Karpas-422 (cell line): Measurements from ENCODE around the gene ATF2. TPM values are rescaled to one million over a fixed set of nuclear protein-coding genes. Genes with fewer than 3 reads are reported as not detected.

Experiments
- DNase-seq: peaks from one replicate; pipeline ENCODE4 v3.0.0-alpha.2; 2015
- H2AFZ ChIP-seq: fragments of 200-600 bp; sonication (generic); 2 replicates; pipeline ENCODE4 v1.6.1; 2014; ENCODE audit warnings: antibody characterized with exemption, low read length, mixed read lengths
- H3K27ac ChIP-seq: fragments of 200-600 bp; sonication (generic); 2 replicates; pipeline ENCODE4 v1.5.1; 2014; ENCODE audit warnings: mild to moderate bottlenecking, low read length, moderate library complexity
- H3K27me3 ChIP-seq: fragments of 200-600 bp; sonication (generic); 2 replicates; pipeline ENCODE4 v1.6.1; 2014; ENCODE audit warnings: low read length, mixed read lengths
- H3K36me3 ChIP-seq: fragments of 200-600 bp; sonication (generic); 2 replicates; pipeline ENCODE4 v1.6.1; 2014; ENCODE audit warnings: low read length, mixed read lengths; ENCODE audit not compliant: insufficient read depth
- H3K4me1 ChIP-seq: fragments of 200-600 bp; sonication (generic); 2 replicates; pipeline ENCODE4 v1.6.1; 2014; ENCODE audit warnings: mild to moderate bottlenecking, low read length, mixed read lengths
- H3K4me2 ChIP-seq: fragments of 200-600 bp; sonication (generic); 2 replicates; pipeline ENCODE4 v1.6.1; 2014; ENCODE audit warnings: low read length, low read depth, mild to moderate bottlenecking; ENCODE audit not compliant: poor library complexity, severe bottlenecking
- H3K4me3 ChIP-seq: fragments of 200-600 bp; sonication (generic); 2 replicates; pipeline ENCODE4 v1.5.1; 2014; ENCODE audit warnings: mild to moderate bottlenecking, antibody characterized with exemption, low read length, mixed read lengths
- H3K79me2 ChIP-seq: fragments of 200-600 bp; sonication (generic); 2 replicates; pipeline ENCODE4 v1.6.1; 2014; ENCODE audit warnings: mild to moderate bottlenecking, low read length, mixed read lengths
- H3K9ac ChIP-seq: fragments of 200-600 bp; sonication (generic); 2 replicates; pipeline ENCODE4 v1.6.0; 2014; ENCODE audit warnings: low read length
- H3K9me2 ChIP-seq: fragments of 200-600 bp; sonication (generic), shearing (Covaris generic); replicated peaks from 2 replicates; pipeline ENCODE4 v1.6.0; 2014; ENCODE audit warnings: mild to moderate bottlenecking, low read length, moderate library complexity; ENCODE audit not compliant: insufficient read depth
- H3K9me3 ChIP-seq: fragments of 300-700, 200-600 bp; sonication (generic); 2 replicates; pipeline ENCODE4 v1.6.1; 2014; ENCODE audit warnings: low read length, mixed read lengths
- H4K20me1 ChIP-seq: fragments of 200-600 bp; sonication (generic); 2 replicates; pipeline ENCODE4 v1.6.1; 2014; ENCODE audit warnings: mild to moderate bottlenecking, antibody characterized with exemption, low read length, low read depth; ENCODE audit not compliant: insufficient read depth
- total RNA-seq: library from RNA; depleted of rRNA; stranded (reverse); fragments of >200 nt; shearing (Covaris generic); gene quantifications from 2 replicates; pipeline ENCODE4 v1.2.3, GENCODE V29; 2014; ENCODE audit warnings: low replicate concordance

Gene ATF2
- total RNA-seq, 1 experiment from 2014 or later, result 83.4 TPM

DNA sequence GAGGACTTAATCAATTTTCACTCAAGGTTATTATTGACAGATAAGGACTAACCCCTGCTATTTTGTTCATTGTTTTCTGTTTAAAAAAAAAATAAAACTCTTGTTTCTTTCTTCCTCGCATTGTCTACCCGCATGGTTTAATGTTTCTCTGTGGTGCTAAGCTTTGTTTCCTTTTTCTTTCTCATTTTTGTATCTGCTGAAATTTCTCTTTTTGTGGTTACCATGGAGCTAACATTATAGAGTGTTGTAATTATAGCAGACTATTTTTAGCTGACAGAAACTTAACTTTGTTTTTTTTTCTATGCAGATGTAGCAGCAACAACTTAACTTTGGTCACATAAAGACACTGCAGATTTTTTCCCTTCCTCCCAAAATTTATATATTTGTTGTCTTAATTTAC lies 119.7 kb downstream of the ATF2 start:
- Histone ChIP-seq H3K9me2 (no peaks in the 10 kb centered on the region), H3K4me3 (no peak overlapping the region), H3K27ac (no peak overlapping the region), H3K9ac (no peak overlapping the region), H3K36me3 (no peaks in the 10 kb centered on the region), H3K4me2 (no peak overlapping the region), H3K4me1 (no peaks in the 10 kb centered on the region), H2AFZ (no peak overlapping the region), H3K79me2 (no peaks in the 10 kb centered on the region), H3K27me3 (no peaks in the 10 kb centered on the region), H3K9me3 (no peaks in the 10 kb centered on the region), H4K20me1 (no peaks in the 10 kb centered on the region)
- no peak for DNase-seq

DNA sequence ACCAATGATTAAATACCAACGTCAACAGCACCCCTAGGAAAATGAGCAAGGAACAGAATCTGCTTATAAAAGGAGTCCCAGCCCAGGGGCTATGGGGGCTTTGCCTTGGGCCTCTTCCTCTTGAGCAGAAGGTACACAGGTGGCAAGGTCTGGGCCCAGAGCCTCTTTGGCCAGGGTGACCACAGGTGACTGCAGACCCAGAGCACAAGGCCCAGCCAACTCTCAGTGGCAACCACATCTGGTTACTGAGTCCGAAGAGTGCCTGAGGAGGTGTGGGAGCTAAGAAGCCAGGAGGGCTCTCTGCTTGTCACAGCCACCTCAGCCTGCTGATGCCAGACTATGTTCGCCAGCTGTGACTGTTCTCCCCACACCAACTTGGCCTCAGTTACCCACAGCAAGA lies 128.5 kb downstream of the ATF2 start:
- no peaks in the 10 kb centered on the region for H3K9me3 ChIP-seq
- H4K20me1 ChIP-seq, result no peaks in the 10 kb centered on the region
- H2AFZ ChIP-seq, result no peak overlapping the region
- no peak overlapping the region for H3K4me2 ChIP-seq
- no peaks in the 10 kb centered on the region for H3K79me2 ChIP-seq
- no peaks in the 10 kb centered on the region for H3K9me2 ChIP-seq
- no peak overlapping the region for H3K9ac ChIP-seq
- H3K4me1 ChIP-seq, result peaks cover 3% of the 10 kb centered on the region; the same call in 1 of the 2 replicates
- no peaks in the 10 kb centered on the region for H3K36me3 ChIP-seq
- DNase-seq, result no peak
- no peak overlapping the region for H3K27ac ChIP-seq
- H3K27me3 ChIP-seq, result no peaks in the 10 kb centered on the region
- H3K4me3 ChIP-seq, result no peak overlapping the region

DNA sequence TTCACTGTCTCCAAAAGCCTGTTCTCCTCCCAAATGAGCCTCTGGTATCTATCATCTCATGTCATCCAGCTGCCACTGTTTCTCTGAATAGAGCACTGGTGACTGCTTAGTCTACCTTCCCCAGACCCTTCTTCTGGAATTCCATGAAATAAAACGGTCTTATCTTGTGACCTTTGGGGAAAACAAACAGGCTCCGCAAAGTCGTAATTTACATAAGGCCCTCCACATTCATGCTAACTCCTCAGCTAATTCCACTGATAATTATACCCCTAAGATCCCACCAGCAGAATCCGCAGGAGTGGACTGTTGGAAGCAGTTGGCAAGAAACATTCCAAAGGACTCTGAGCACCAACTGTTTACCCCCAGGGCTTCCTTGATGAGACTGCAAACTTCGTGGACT lies 129.0 kb downstream of the ATF2 start:
- Histone ChIP-seq H3K4me3 (no peak overlapping the region), H3K4me1 (peaks cover 3% of the 10 kb centered on the region; the same call in 1 of the 2 replicates), H3K4me2 (no peak overlapping the region), H3K27me3 (no peaks in the 10 kb centered on the region), H3K9ac (no peak overlapping the region), H3K9me2 (no peaks in the 10 kb centered on the region), H3K9me3 (no peaks in the 10 kb centered on the region), H3K79me2 (no peaks in the 10 kb centered on the region), H4K20me1 (no peaks in the 10 kb centered on the region), H2AFZ (no peak overlapping the region), H3K36me3 (no peaks in the 10 kb centered on the region), H3K27ac (no peak overlapping the region)
- DNase-seq, result no peak

DNA sequence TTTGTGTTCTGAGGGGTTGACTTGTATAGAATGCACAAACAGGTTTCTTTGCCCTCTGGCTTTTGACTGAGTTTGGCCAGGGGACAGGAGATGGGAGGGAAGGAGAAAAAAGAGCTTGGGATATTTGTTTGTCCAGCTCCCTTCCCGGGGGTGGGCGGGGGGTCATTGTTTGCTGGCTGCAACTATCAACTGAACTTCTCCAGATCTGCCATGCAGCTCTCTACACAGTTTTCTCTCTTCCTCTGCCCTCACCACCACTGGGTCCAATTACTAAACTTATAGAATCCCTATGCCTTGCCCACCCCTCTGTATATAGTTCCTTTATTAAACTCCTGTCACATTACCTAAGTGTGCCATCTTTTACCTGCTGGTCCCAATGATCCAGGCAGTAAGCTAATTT lies 130.1 kb downstream of the ATF2 start:
- Histone ChIP-seq H3K27me3 (no peaks in the 10 kb centered on the region), H3K36me3 (no peaks in the 10 kb centered on the region), H3K4me3 (no peak overlapping the region), H3K9me3 (no peaks in the 10 kb centered on the region), H3K4me1 (peaks cover 3% of the 10 kb centered on the region; the same call in 1 of the 2 replicates), H2AFZ (no peak overlapping the region), H3K79me2 (no peaks in the 10 kb centered on the region), H3K9me2 (no peaks in the 10 kb centered on the region), H3K9ac (no peak overlapping the region), H4K20me1 (no peaks in the 10 kb centered on the region), H3K4me2 (no peak overlapping the region), H3K27ac (no peak overlapping the region)
- DNase-seq, result no peak

DNA sequence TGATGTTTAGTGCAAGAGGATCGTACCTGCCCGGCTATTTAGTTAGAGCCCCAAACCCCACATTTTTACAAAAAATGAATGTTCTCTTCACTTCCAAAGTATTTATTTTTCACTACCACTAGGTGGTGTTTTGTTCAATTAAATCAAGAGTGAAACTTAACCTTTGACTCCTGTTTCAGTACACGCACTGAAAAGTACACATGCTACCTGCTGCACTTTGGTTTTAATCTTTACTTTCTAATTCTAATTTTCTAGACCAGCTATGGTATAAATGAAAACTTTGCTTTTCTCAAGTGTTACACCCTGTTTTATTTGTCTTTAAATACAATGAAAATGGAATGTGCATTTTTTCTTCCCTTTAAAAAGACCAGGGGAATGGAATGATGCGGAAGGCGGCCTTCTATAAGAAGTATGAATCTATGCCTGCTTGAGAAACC lies 131.4 kb downstream of the ATF2 start:
- DNase-seq, result peak; percentile 78
- peak overlapping the region; percentile 27 for H3K4me2 ChIP-seq

DNA sequence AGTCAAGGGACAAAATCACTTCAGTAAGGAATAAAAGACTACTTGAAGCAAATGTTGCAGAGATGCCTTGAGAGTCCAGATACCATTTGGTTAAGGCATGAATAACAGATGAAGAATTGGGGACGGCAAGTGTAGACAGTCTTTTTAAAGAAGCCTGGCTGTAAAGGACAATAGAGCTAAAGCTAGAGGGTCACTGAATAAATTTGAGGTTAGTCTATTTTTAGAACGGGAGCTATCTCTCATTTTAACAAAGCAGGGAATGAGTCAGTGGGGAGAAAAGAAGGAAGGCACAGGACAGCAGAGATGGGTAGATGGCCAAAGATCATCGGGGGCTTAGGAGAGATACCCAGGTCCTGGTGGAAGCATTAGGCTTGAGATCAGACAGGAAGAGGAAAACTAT lies 132.2 kb downstream of the ATF2 start:
- no peaks in the 10 kb centered on the region for H3K79me2 ChIP-seq
- H3K9ac ChIP-seq, result no peak overlapping the region
- H3K27me3 ChIP-seq, result no peaks in the 10 kb centered on the region
- H3K4me2 ChIP-seq, result no peak overlapping the region
- H3K4me3 ChIP-seq, result no peak overlapping the region
- H3K4me1 ChIP-seq, result peaks cover 3% of the 10 kb centered on the region; the same call in 1 of the 2 replicates
- no peak overlapping the region for H2AFZ ChIP-seq
- no peaks in the 10 kb centered on the region for H3K9me2 ChIP-seq
- no peak for DNase-seq
- H4K20me1 ChIP-seq, result no peaks in the 10 kb centered on the region
- H3K27ac ChIP-seq, result no peak overlapping the region
- H3K36me3 ChIP-seq, result no peaks in the 10 kb centered on the region
- no peaks in the 10 kb centered on the region for H3K9me3 ChIP-seq

More for the DNA sequence above, 131.4 kb downstream of the ATF2 start:
- Histone ChIP-seq H3K4me1 (peaks cover 3% of the 10 kb centered on the region; the same call in 1 of the 2 replicates), H3K27me3 (no peaks in the 10 kb centered on the region), H3K79me2 (no peaks in the 10 kb centered on the region), H3K27ac (no peak overlapping the region), H3K9me2 (no peaks in the 10 kb centered on the region), H3K9ac (no peak overlapping the region), H3K9me3 (no peaks in the 10 kb centered on the region), H2AFZ (no peak overlapping the region; the same call in 1 of the 2 replicates), H3K36me3 (no peaks in the 10 kb centered on the region), H3K4me3 (no peak overlapping the region), H4K20me1 (no peaks in the 10 kb centered on the region)

DNA sequence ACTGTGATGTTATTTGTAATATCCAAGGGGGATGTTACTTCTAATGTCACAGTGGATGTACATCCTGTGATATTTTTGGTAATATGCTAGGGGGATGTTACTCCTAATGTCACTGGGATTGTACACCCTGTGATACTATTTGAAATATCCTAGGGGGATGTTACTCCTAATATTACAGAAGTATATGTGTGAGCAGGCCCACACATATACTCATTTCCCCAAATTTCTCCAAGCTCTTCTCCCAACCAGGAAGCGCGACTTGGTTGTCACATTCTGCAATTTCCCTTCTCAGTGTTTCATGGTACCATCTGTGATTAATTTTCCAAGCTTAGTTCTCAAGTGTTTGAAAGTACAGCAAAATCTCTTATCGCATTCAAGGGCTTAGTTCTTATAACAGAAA lies 133.3 kb downstream of the ATF2 start:
- Histone ChIP-seq H3K27ac (no peak overlapping the region), H3K9ac (no peak overlapping the region), H3K9me3 (no peaks in the 10 kb centered on the region), H3K4me3 (no peak overlapping the region), H3K36me3 (no peaks in the 10 kb centered on the region), H3K9me2 (no peaks in the 10 kb centered on the region), H3K27me3 (no peaks in the 10 kb centered on the region), H3K4me2 (no peak overlapping the region), H4K20me1 (no peaks in the 10 kb centered on the region), H3K79me2 (no peaks in the 10 kb centered on the region), H3K4me1 (peaks cover 3% of the 10 kb centered on the region; the same call in 1 of the 2 replicates), H2AFZ (no peak overlapping the region)
- no peak for DNase-seq

DNA sequence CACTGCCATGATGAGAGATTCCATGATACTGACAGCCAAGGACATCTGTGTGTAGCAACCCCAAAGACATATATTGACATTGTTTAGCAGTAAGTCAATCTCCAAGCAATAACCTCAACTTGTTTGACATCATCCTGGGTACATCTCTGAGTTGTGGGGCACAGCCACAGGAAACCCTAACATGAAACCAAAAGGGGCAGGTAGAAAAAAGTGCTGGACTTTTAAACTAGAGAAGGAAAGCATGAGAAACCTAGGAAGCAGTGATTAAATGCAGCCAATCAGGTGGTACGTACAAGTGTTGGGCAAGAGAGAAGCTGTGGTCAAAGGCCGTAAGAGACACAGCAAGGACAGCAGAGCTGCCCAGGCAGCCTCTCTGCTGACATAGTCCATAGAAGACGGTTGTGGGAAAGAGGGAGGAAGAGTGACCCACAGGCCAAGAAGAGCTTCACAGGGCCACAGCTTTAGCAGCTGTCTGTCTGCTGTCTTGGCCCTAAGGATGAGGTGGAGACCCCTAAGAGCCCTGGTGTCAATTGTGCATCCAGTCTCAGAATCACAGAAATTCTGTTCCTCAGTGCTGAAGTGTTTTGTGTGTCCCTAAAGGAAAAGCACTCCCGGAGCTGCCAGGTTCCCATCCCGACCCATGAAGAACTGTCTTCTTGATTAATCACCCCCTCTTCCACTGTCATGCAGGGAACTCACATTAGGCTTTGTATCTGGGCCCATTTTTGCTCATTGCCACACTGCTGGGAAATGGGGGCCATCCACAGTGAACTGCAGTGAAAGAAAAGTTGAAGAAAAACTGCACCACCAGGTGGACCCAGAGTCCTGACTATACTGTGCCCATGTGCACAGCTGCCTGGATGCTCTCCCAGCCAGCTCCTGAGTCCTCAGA lies 137.4 kb downstream of the ATF2 start:
- H3K27me3 ChIP-seq, result no peaks in the 10 kb centered on the region
- H3K27ac ChIP-seq, result no peak overlapping the region
- H3K4me2 ChIP-seq, result no peak overlapping the region
- H4K20me1 ChIP-seq, result no peaks in the 10 kb centered on the region
- H3K9me2 ChIP-seq, result no peaks in the 10 kb centered on the region
- H3K9ac ChIP-seq, result no peak overlapping the region
- peak; percentile 75 for DNase-seq
- H3K4me1 ChIP-seq, result no peaks in the 10 kb centered on the region
- H3K4me3 ChIP-seq, result no peak overlapping the region
- H3K36me3 ChIP-seq, result no peaks in the 10 kb centered on the region
- no peak overlapping the region for H2AFZ ChIP-seq
- no peaks in the 10 kb centered on the region for H3K79me2 ChIP-seq
- no peaks in the 10 kb centered on the region for H3K9me3 ChIP-seq
